Spleen (tissue), 11 donors: ENCODE measurements around the gene ZNF479. TPM values are rescaled to one million over a fixed set of nuclear protein-coding genes. Genes with fewer than 3 reads are reported as not detected.
"Not testable (repeated sequence)": the region's sequence is repeated elsewhere in the genome, so short reads cannot be mapped to it uniquely, and the experiment has no call there.

ENCODE experiments used
- DNase-seq: peaks from one replicate; pipeline ENCODE4 v3.0.0-alpha.2; 2020
- H3K27ac ChIP-seq, 8 donors: fragments of 200-600 bp; sonication (generic) in 7 of 8; 1 replicate in 4 of 8; 2 replicates in 4 of 8; pipeline versions ENCODE4 v1.5.0 to v1.8.0; 2016 to 2021; ENCODE audit warnings: inconsistent platforms in 4 of 8, mild to moderate bottlenecking in 4 of 8, moderate library complexity in 1 of 8
- H3K27me3 ChIP-seq, 7 donors: fragments of 200-600 bp; sonication (generic) in 6 of 7; replicated peaks in 1 of 7; 1 replicate in 4 of 7; 2 replicates in 3 of 7; pipeline versions ENCODE4 v1.5.0 to v1.8.0; 2016 to 2021; ENCODE audit warnings: inconsistent platforms in 3 of 7, mild to moderate bottlenecking in 1 of 7
- H3K36me3 ChIP-seq, 6 donors: fragments of 200-600 bp; sonication (generic) in 5 of 6; 1 replicate in 4 of 6; 2 replicates in 2 of 6; pipeline versions ENCODE4 v1.5.0 to v1.8.0; 2016 to 2021; ENCODE audit warnings: inconsistent platforms in 2 of 6
- H3K4me1 ChIP-seq, 6 donors: fragments of 200-600 bp; sonication (generic) in 5 of 6; 1 replicate in 3 of 6; 2 replicates in 3 of 6; pipeline versions ENCODE4 v1.5.0 to v1.8.0; 2016 to 2021; ENCODE audit warnings: inconsistent platforms in 3 of 6
- H3K4me3 ChIP-seq, 8 donors: fragments of 200-600 bp; sonication (generic) in 7 of 8; 1 replicate in 4 of 8; 2 replicates in 4 of 8; pipeline versions ENCODE4 v1.5.0 to v1.8.0; 2016 to 2021; ENCODE audit warnings: inconsistent platforms in 4 of 8, mild to moderate bottlenecking in 4 of 8, moderate library complexity in 2 of 8
- H3K9me3 ChIP-seq, 8 donors: fragments of 200-600 bp; sonication (generic) in 7 of 8; 1 replicate in 4 of 8; 2 replicates in 4 of 8; pipeline versions ENCODE4 v1.5.0 to v1.8.0; 2016 to 2021; ENCODE audit warnings: inconsistent platforms in 4 of 8
- POLR2A ChIP-seq, 3 donors: fragments of 450-650 bp; IDR thresholded peaks; one replicate each; pipeline ENCODE4 v1.5.1; 2017; ENCODE audit warnings: antibody characterized with exemption in 3 of 3, mild to moderate bottlenecking in 1 of 3
- POLR2AphosphoS5 ChIP-seq, 3 donors: sonication (generic); formaldehyde crosslinking; IDR thresholded peaks; one replicate each; pipeline ENCODE4 v1.5.1; 2017; ENCODE audit warnings: antibody characterized with exemption in 3 of 3
- WGBS, 5 donors: extraction: QIAGEN DNeasy Blood & Tissue Kit in 3 of 5; methylation state at CpG; one replicate each; pipeline versions ENCODE4 v1.1.5 to v1.1.7; 2013 to 2018; 5-methylcytosine and 5-hydroxymethylcytosine counted together
- intact Hi-C: fragments of 100-400 bp; cut with DNase I; formaldehyde crosslinking; loops from one replicate; pipeline ENCODE4 v1.15.0; 2023; ENCODE audit warnings: low total_unique reads
- polyA plus RNA-seq, 3 donors: library from polyadenylated mRNA; stranded (reverse); fragments of 200-250 nt; gene quantifications; one replicate each; pipeline ENCODE4 v1.2.1, GENCODE V29; 2013
- total RNA-seq, 7 donors: library from RNA; depleted of rRNA in 3 of 7; stranded (reverse); fragments of >200 nt in 3 of 7; fragmentation: NEBNext Ultra II Directional in 4 of 7; extraction: Animal tissue kit (Norgen Biotek cat#: 25700) in 4 of 7; gene quantifications; one replicate each; pipeline versions ENCODE4 v1.1.0 to v1.2.1, GENCODE V29; 2016 to 2021
- TF ChIP-seq, protein P1 (sequence below), 11 experiments: fragments of 200-600 bp in 7 of 11; fragments of 450-650 bp in 4 of 11; sonication (generic) in 4 of 11; IDR thresholded peaks in 8 of 11; conservative IDR thresholded peaks in 3 of 11; 1 replicate in 7 of 11; 2 replicates in 4 of 11; pipeline versions ENCODE4 v1.4.0 to v1.8.0; 2016 to 2021; ENCODE audit warnings: antibody characterized with exemption in 11 of 11, inconsistent platforms in 4 of 11, mild to moderate bottlenecking in 1 of 11
- donor health status: healthy with polysubstance abuse.
- donor health status: DM: no; HTN: no; CAD: no; lungs with moderate emphysema.
- donor health status: DM: no; HTN: no; CAD: no.
- donor health status: Bipolar disorder and iron deficiency.
- donor health status: healthy.
- donor health status: DM: no; HTN: no; CAD: no.
- donor health status: DM: yes; HTN: yes; CAD: no.

ZNF479 gene
- total and polyA plus RNA-seq, 10 donors, result not detected

- peaks cover 0 to 58% (median 0%) of the 10 kb centered on the region in 8 donors for H3K9me3 ChIP-seq
- H3K27ac ChIP-seq, result no peak overlapping the region
- WGBS, 5 donors, result 78 to 86% (median 79%) methylated on average over 7 of the region's 7 CpGs
- no peaks in the 10 kb centered on the region for H3K27me3 ChIP-seq
- intact Hi-C loops, result no loop called here
- no peaks in the 10 kb centered on the region for H3K36me3 ChIP-seq
- H3K4me1 ChIP-seq, result no peaks in the 10 kb centered on the region
- no peak for DNase-seq
- no peak for TF ChIP-seq POLR2A (IDR thresholded peaks at IDR 0.05)
- TF ChIP-seq, protein P1, sequence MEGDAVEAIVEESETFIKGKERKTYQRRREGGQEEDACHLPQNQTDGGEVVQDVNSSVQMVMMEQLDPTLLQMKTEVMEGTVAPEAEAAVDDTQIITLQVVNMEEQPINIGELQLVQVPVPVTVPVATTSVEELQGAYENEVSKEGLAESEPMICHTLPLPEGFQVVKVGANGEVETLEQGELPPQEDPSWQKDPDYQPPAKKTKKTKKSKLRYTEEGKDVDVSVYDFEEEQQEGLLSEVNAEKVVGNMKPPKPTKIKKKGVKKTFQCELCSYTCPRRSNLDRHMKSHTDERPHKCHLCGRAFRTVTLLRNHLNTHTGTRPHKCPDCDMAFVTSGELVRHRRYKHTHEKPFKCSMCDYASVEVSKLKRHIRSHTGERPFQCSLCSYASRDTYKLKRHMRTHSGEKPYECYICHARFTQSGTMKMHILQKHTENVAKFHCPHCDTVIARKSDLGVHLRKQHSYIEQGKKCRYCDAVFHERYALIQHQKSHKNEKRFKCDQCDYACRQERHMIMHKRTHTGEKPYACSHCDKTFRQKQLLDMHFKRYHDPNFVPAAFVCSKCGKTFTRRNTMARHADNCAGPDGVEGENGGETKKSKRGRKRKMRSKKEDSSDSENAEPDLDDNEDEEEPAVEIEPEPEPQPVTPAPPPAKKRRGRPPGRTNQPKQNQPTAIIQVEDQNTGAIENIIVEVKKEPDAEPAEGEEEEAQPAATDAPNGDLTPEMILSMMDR (IDR thresholded peaks at IDR 0.05 in 8 of 11, conservative IDR thresholded peaks at IDR 0.05 in 3 of 11), result no peak
- no peak for TF ChIP-seq POLR2AphosphoS5 (IDR thresholded peaks at IDR 0.05)
- no peak overlapping the region for H3K4me3 ChIP-seq
Measured at GRCh38 chr7:57165285-57165899, 33.2 kb upstream of the ZNF479 start.

DNA sequence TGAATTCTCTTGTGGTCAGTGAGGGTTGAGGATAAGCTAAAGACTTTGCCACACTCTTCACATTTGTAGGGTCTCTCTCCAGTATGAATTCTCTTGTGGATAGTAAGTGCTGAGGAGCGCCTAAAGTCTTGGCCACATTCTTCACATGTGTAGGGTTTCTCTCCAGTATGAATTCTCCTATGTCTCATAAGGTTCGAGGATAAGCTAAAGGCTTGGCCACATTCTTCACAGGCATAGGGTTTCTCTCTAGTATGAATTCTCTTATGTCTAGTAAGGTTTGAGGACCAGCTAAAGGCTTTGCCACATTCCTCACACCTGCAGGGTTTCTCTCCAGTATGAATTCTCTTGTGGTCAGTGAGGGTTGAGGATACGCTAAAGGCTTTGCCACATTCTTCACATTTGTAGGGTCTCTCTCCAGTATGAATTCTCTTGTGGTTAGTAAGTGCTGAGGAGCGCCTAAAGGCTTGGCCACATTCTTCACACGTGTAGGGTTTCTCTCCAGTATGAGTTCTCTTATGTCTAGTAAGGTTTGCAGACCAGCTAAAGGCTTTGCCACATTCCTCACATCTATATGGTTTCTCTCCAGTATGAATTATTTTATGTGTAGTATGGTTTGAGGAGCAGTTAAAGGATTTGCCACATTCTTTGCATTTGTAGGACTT, 12.0 kb downstream of the ZNF479 start:
- H3K27ac ChIP-seq, H3K4me3 ChIP-seq, H3K36me3 ChIP-seq, DNase-seq, H3K27me3 ChIP-seq, intact Hi-C loops, H3K4me1 ChIP-seq: not testable (repeated sequence)
- H3K9me3 ChIP-seq, result peaks cover 3 to 99% (median 96%) of the 10 kb centered on the region in 8 donors
- 67 to 81% (median 80%) methylated on average over 4 to 5 of the region's 5 CpGs for WGBS, 5 donors
